ENCODE results near the gene PMEL.
"Not testable (repeated sequence)": the region's sequence is repeated elsewhere in the genome, so short reads cannot be mapped to it uniquely, and the experiment has no call there.

Gene PMEL

DNA sequence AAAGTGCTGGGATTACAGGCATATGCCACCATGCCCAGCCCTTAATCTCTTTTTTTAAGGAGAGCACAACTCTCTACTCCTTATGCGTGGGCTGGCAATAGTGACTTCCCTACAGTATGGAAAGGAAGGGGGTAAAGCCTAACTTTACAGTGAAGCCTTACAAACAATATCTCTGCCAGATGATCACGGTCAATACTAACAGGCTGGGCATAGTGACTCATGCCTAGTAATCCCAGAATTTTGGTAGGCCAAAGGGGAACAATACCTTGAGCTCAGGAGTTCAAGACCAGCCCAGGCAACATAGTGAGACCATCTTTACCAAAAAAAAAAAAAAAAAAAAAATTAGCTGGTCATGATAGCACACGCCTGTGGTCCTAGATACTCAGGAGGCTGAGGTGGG, 43.7 kb downstream of the PMEL start:
- DNase-seq (ENCODE audit: low spot score), result no peak

DNA sequence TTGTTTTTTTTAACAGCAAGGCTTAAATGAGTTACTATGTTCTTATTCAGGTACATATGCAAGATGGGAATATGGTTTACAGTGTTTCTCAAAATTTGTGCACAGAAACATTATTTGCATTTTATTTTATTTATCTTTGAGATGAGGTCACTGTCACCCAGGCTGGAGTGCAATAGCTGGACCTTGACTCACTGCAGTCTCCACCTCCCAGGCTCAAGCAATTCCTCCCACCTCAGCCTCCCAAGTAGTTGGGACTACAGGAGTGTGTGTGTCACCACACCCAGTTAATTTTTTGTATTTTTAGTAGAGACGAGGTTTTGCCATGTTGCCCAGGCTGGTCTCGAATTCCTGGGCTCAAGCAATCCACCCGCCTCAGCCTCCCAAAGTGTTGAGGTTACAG, 46.8 kb downstream of the PMEL start:
- DNase-seq (ENCODE audit: low spot score), result not testable (repeated sequence)

DNA sequence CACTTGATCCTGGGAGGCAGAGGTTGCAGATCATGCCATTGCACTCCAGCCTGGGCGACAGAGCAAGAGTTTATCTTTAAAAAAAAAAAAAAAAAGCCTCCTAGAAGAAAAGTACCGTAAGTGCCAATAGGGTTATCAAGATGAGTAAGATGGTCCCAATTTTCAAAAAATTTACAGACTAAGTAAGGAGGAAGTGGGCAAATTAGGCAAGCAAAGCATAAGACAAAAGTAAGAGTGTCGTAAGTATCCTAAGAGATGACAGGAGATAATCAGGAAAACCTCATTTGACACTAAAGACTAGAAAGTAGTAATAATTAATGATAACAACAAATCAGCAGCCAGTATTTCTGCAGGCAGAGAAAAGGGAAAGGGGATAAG, 50.4 kb downstream of the PMEL start:
- no peak for DNase-seq (ENCODE audit: low spot score)

GRCh38 chr12:55912908-55913307, 52.9 kb downstream of the PMEL start:
- DNase-seq (ENCODE audit: low spot score), result no peak

DNA sequence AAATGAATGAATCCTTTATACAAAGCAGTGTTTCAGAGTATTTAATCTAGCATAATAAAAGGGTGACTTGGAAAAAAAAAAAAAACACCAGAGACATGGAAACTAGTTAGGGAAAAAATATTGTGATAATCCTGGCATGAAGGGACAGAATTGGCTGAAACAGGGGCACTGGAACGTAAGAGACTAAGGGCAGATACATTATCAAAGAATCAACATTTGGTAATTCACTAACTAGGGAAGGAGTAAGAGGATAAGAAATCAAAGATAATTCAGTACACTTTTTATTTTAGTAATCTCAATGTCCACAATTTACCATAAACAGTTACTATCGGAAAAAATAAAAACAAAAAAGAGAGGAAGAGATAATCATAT, 56.3 kb downstream of the PMEL start:
- DNase-seq (ENCODE audit: low spot score), result no peak

GRCh38 chr12:55908726-55909512, 56.9 kb downstream of the PMEL start:
- DNase-seq (ENCODE audit: low spot score), result no peak

DNA sequence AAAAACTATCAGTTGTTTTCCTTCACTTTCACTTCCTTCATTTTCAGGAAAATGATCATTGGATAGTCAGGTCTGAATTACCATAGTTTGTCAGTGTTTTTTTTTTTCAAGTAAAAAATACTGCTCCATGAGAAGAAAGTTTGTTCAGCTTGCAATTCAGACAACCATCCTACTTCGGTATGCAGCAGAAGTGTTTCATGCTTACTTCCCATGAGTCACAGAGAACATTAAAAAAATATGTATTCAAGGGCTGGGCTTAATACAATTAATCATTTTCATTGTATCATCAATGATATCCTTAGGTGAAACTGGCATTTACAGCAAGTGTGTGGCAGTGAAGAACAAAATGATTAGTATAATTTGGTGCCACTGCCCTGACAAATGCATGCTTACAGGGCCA, 59.8 kb downstream of the PMEL start:
- no peak for DNase-seq (ENCODE audit: low spot score)
